AG04450 (cell line): ENCODE measurements around the gene SLC66A3. TPM values are rescaled to one million over a fixed set of nuclear protein-coding genes. Genes with fewer than 3 reads are reported as not detected.

Experiments
- CTCF ChIA-PET: fragments of 300-600, 350-600 bp; formaldehyde crosslinking; extraction: SDS; loops from one replicate; lab custom pipeline; 2022; ENCODE audit warnings: antibody characterized with exemption, inconsistent platforms; lab: Charles Lee
- POLR2A ChIA-PET: fragments of 350-600 bp; formaldehyde crosslinking; extraction: SDS; loops from one replicate; lab custom pipeline; 2021; ENCODE audit warnings: antibody characterized with exemption, inconsistent platforms; lab: Yijun Ruan, JAX
- DNase-seq: peaks from one replicate; pipeline ENCODE4 v3.0.0-alpha.2; 2011; ENCODE audit warnings: low read depth, low spot score
- H3K27ac ChIP-seq: one replicate; pipeline ENCODE4 v1.5.1; 2012; ENCODE audit warnings: low read depth, low read length, control low read depth
- H3K27me3 ChIP-seq: one replicate; pipeline ENCODE4 v1.6.0; 2012; ENCODE audit warnings: low read length; ENCODE audit not compliant: control insufficient read depth, insufficient read depth
- H3K4me3 ChIP-seq: 2 replicates; pipeline ENCODE4 v1.5.1; 2011; ENCODE audit warnings: mild to moderate bottlenecking, low read depth, low read length, control low read depth
- H3K9me3 ChIP-seq: 2 replicates; pipeline ENCODE4 v1.5.1; 2012; ENCODE audit warnings: low read length; ENCODE audit not compliant: control insufficient read depth, insufficient read depth
- CTCF ChIP-seq: IDR thresholded peaks from 2 replicates; pipeline ENCODE4 v1.5.1; 2011; ENCODE audit warnings: low read depth, low read length, control low read depth, inconsistent platforms
- polyA plus RNA-seq: library from polyadenylated mRNA; depleted of rRNA; stranded (reverse); fragments of >200 nt; gene quantifications from 2 replicates; pipeline ENCODE4 v1.2.3, GENCODE V29; 2011

Gene SLC66A3
- polyA plus RNA-seq, 1 experiment, result 40.1 TPM

- no peak for DNase-seq
- no peaks in the 10 kb centered on the region for H3K9me3 ChIP-seq
- no peak for TF ChIP-seq CTCF
- no peaks in the 10 kb centered on the region for H3K27me3 ChIP-seq
- H3K4me3 ChIP-seq, result no peak overlapping the region
- ChIA-PET CTCF (interaction anchor here (0.9 to 1.1 kb wide), 2 partner anchors 42 to 342 kb away, joined by 3 to 6 read pairs; no protein-coding TSS in a partner anchor), POLR2A (interaction anchor here (1.4 kb wide), 1 partner anchor 19 kb away, joined by 6 read pairs; the partner anchor contains the start of gene SLC66A3)
- no peak overlapping the region for H3K27ac ChIP-seq
Observed at GRCh38 chr2:11174222-11174621, 19.0 kb downstream of the SLC66A3 start.

GRCh38 chr2:11175293-11175795, 20.1 kb downstream of the SLC66A3 start:
- ChIA-PET CTCF (interaction anchor here (1.0 kb wide), 1 partner anchor 236 kb away, joined by 4 read pairs; no protein-coding TSS in a partner anchor), POLR2A (interaction anchor here (1.0 to 1.1 kb wide), 2 partner anchors 20 to 42 kb away, joined by 3 to 6 read pairs; partner anchors contain the start of gene SLC66A3)
- DNase-seq, result no peak

GRCh38 chr2:11177871-11178690, 22.8 kb downstream of the SLC66A3 start:
- no peak for DNase-seq
- ChIA-PET CTCF (interaction anchor here (1.1 to 1.3 kb wide), 3 partner anchors 45 to 346 kb away, joined by 3 to 4 read pairs (median 4); a partner anchor contains a TSS), POLR2A (interaction anchor here (0.6 to 0.7 kb wide), 2 partner anchors 33 to 265 kb away, joined by 3 read pairs; no protein-coding TSS in a partner anchor)
- TF ChIP-seq CTCF, result no peak
- H3K4me3 ChIP-seq, result no peak overlapping the region
- H3K27ac ChIP-seq, result no peak overlapping the region
- no peaks in the 10 kb centered on the region for H3K27me3 ChIP-seq
- H3K9me3 ChIP-seq, result no peaks in the 10 kb centered on the region

More at GRCh38 chr2:11175293-11175795, 20.1 kb downstream of the SLC66A3 start:
- no peak for TF ChIP-seq CTCF
- Histone ChIP-seq H3K4me3 (no peak overlapping the region), H3K27me3 (no peaks in the 10 kb centered on the region), H3K9me3 (no peaks in the 10 kb centered on the region), H3K27ac (no peak overlapping the region)

- no peaks in the 10 kb centered on the region for H3K27me3 ChIP-seq
- POLR2A ChIA-PET, result no interaction called here
- no peak for DNase-seq
- H3K27ac ChIP-seq, result no peak overlapping the region
- CTCF ChIA-PET, result no interaction called here
- H3K9me3 ChIP-seq, result no peaks in the 10 kb centered on the region
- H3K4me3 ChIP-seq, result no peak overlapping the region
- TF ChIP-seq CTCF, result no peak
Observed at GRCh38 chr2:11179196-11179595, 23.9 kb downstream of the SLC66A3 start.

- Histone ChIP-seq H3K4me3 (no peak overlapping the region), H3K27ac (no peak overlapping the region), H3K27me3 (no peaks in the 10 kb centered on the region), H3K9me3 (no peaks in the 10 kb centered on the region)
- TF ChIP-seq CTCF, result no peak
- ChIA-PET CTCF (no interaction called here), POLR2A (interaction anchor here (0.6 kb wide), 1 partner anchor 11 kb away, joined by 4 read pairs; no protein-coding TSS in a partner anchor)
- no peak for DNase-seq
Observed at GRCh38 chr2:11179899-11180298, 24.6 kb downstream of the SLC66A3 start.
